ENCODE data around the gene P2RX3.
A peak's percentile ranks its signal among the peaks of the same experiment; 100 is the strongest.
"Not testable (repeated sequence)": the region's sequence is repeated elsewhere in the genome, so short reads cannot be mapped to it uniquely, and the experiment has no call there.

Gene P2RX3

DNA sequence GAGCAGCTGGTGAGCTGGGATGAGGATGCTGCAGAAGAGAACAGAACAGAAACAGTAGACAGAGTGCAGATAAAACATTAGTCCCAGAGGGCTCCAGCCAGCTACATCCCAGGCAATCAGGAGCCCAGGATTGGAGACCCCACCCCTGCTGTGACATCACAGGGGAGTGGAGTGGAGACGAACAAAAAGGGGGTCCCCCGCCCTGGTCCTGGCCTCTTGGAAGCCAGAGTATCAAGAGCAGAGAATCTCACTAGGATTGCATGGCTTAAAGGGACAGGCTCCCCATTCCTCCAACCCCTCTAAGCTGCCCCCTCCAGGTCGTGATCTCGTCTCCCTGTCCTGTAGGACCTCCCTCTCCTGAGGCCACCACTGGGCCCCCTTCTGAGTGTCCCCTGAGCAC is at the start of gene P2RX3:
Gene P2RX3, plus strand, starts transcription at position 211 of the 400 bp plus-strand sequence. CDS start 199 bp downstream, outside the sequence.
- no peaks in the 10 kb centered on the region for H3K9me3 Mint-ChIP-seq
- H3K27me3 Mint-ChIP-seq, result no peaks in the 10 kb centered on the region
- H3K27ac Mint-ChIP-seq (ENCODE audit: low read depth), result peak within 1 kb of the TSS; percentile 56
- peaks cover 14% of the 10 kb centered on the region for H3K36me3 Mint-ChIP-seq (ENCODE audit: insufficient read depth)
- no peak within 1 kb of the TSS for H3K4me3 Mint-ChIP-seq
- ATAC-seq (replicated peaks; ENCODE audit: extremely low read depth, poor library complexity, severe bottlenecking) (no peak), DNase-seq (ENCODE audit: low spot score in 2 of 2) (no peak)
- peaks cover 26% of the 10 kb centered on the region for H3K4me1 Mint-ChIP-seq

DNA sequence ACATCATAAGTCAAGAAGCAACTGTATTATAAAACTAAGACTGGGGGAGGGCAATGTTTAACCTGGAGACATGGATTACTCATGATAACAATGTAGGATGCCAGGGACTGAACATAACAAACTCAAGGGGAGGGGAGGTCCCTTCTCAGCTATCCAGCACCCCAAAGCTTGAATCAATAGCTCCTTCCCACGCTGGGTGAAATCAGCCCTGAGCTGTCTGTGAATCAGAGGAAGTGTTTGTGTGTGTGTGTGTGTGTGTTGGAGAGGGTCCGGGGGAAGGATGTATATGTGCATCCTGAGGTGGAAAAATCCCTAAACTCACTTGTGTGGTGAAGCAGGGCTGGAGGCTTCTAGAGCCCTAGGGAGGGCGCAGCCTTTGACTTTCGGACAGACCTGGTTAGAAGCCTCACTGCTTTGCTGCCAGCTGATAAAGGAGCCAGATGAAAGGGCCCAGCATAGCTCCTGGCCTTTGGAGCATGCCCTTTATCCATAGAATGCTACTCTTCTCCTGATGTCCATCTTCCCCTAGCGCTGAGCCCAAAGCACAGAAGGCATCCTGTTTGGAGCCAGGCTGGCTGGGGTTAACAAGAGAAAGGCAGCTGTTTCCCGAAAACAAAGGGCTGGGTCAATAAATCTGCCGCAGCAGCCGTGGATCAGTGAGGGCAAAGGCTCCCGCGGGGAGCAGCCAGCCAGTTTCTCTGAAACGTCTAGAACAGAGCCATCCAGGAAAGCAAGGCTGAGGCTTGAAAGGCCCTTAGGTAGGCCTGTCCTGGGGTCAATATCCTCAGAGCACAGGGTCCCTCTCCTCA is 49.2 kb upstream of the P2RX3 start:
- no peak for DNase-seq (ENCODE audit: low spot score in 2 of 2)
- no peak for ATAC-seq (replicated peaks; ENCODE audit: extremely low read depth, poor library complexity, severe bottlenecking)
- Mint-ChIP-seq H3K27ac (ENCODE audit: low read depth) (no peak overlapping the region), H3K27me3 (peaks cover 31% of the 10 kb centered on the region), H3K4me1 (no peaks in the 10 kb centered on the region), H3K36me3 (ENCODE audit: insufficient read depth) (no peaks in the 10 kb centered on the region), H3K4me3 (no peak overlapping the region), H3K9me3 (no peaks in the 10 kb centered on the region)

DNA sequence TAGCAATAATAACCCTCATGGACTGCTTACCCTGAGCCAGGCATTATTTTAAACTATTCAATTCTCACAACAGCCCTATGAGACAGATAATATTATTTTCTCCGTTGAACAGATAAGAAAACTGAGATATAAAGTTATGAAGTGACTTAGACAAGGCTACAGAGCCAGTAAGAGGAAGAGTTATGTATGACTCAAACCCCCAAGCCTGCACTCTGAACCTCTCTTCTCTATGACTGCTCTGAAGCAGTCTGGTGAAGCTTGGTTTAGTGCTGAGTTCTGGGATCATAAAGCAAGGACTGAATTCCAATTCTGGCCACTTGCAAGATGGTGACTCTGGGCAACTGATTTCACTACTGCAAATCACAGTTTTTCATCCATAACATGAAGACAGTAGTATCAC is 47.9 kb upstream of the P2RX3 start:
- DNase-seq (ENCODE audit: low spot score in 2 of 2) (no peak), ATAC-seq (replicated peaks; ENCODE audit: extremely low read depth, poor library complexity, severe bottlenecking) (no peak)
- no peak overlapping the region for H3K4me3 Mint-ChIP-seq
- H3K9me3 Mint-ChIP-seq, result no peaks in the 10 kb centered on the region
- H3K27me3 Mint-ChIP-seq, result peaks cover 31% of the 10 kb centered on the region
- H3K27ac Mint-ChIP-seq (ENCODE audit: low read depth), result no peak overlapping the region
- peaks cover 1% of the 10 kb centered on the region for H3K36me3 Mint-ChIP-seq (ENCODE audit: insufficient read depth)
- no peaks in the 10 kb centered on the region for H3K4me1 Mint-ChIP-seq

DNA sequence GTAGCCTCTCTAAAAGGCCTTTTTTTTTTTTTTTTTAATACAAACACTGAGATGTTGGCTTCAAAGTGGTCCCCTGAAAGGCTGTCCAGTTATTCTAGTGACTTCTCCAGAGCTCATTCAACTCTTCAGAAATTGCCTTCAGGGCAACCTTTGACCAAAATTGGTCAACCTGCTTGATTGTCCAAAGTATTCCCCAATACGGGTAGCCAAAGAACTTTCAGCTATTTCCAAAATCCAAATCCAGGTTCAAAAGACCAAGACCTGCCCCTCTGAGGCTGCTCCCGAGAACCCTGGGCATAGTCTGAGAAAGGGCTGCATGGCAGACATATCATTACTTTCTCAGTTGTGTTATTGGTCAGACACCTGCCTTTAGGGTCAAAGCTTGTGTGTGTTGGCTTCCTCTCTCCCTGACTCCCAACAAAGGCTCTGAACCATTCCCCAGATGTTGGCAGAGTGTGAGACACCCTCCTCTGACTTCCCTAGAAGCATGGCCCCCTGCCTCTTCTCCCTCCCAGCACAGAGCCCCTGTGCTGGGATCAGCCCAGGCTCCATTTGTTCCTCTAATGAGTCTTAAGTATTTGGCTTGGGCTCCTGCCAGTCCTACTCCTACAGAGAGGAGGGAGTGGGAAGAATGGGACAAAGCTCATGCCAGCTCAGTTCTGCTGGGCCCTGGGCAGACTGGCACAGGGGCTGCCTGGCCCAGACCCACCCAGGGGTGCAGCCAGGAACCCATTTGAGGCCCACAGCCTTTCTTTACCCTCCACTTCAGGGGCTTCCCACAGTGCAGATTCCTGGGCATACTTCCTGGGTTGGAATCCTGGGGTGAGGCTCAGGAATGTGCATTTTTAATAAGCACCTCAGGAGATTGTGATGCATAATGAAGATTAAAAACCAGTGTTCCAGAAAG is 43.7 kb upstream of the P2RX3 start:
- H3K36me3 Mint-ChIP-seq (ENCODE audit: insufficient read depth), result peaks cover 1% of the 10 kb centered on the region
- H3K4me1 Mint-ChIP-seq, result no peaks in the 10 kb centered on the region
- DNase-seq (ENCODE audit: low spot score in 2 of 2) (no peak), ATAC-seq (replicated peaks; ENCODE audit: extremely low read depth, poor library complexity, severe bottlenecking) (no peak)
- H3K27me3 Mint-ChIP-seq, result peaks cover 21% of the 10 kb centered on the region
- no peaks in the 10 kb centered on the region for H3K9me3 Mint-ChIP-seq
- H3K27ac Mint-ChIP-seq (ENCODE audit: low read depth), result no peak overlapping the region
- no peak overlapping the region for H3K4me3 Mint-ChIP-seq

DNA sequence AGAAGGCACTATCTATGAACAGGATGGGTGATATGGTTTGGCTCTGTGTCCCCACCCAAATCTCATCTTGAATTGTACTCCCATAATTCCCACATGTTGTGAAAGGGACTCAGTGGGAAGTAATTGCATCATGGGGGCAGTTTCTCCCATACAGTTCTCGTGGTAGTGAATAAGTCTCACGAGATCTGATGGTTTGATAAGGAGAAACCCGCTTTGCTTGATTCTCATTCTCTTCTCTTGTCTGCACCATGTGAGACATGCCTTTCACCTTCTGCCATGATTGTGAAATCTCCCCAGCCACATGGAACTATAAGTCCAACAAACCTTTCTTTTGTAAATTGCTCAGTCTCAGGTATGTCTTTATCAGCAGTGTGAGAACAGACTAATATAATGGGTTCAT is 41.9 kb upstream of the P2RX3 start:
- H3K9me3 Mint-ChIP-seq; H3K4me3 Mint-ChIP-seq; ATAC-seq (replicated peaks; ENCODE audit: extremely low read depth, poor library complexity, severe bottlenecking); H3K4me1 Mint-ChIP-seq; DNase-seq (ENCODE audit: low spot score in 2 of 2); H3K27ac Mint-ChIP-seq (ENCODE audit: low read depth); H3K27me3 Mint-ChIP-seq; H3K36me3 Mint-ChIP-seq (ENCODE audit: insufficient read depth): not testable (repeated sequence)

DNA sequence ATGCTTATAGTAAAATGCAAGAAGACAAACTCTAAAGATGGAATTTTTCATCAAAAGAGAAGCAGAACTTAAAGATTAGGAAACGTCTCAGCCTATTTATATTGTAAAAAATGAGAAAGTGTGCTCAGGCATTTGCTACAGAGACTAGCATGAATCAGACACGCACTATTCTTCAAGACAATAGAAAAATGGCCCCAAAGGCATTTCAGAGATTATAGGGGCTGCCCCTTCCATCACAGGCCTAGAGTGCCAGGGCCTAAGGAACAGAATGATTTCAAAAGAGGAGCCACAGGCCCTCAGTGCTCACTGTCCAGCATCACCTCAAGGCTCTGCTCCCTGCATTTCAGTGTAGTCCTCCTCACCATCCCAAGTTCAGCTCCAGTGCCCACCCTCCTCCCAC is 40.9 kb upstream of the P2RX3 start:
- no peaks in the 10 kb centered on the region for H3K9me3 Mint-ChIP-seq

DNA sequence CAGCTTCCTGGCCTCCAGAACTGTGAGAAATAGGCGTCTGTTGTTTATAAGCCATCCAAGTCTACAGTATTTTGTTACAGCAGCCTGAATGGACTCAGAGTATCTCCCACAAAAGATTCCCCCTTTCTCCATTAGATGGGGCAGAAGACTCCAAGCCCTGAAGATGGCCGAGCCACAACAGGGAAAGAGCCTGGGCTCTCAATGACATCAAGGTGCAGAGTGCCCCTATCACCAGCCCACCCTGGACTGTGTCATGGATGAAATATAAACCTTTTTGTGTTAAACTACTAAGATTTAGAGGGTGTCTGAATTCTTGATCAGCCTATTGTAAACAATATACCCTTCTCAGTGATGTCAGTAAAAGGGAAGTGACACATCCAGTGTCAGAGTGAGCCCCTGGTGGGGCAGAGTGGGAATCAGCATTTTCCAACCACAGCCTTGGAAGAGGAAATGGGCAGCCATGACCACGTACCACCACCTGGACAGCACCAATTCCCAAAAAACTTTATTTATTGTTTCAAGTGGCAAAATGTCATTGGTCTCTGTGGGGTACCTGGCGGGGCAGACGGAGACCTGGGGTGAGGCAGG is 38.9 kb upstream of the P2RX3 start:
- no peak overlapping the region for H3K4me3 Mint-ChIP-seq
- ATAC-seq (replicated peaks; ENCODE audit: extremely low read depth, poor library complexity, severe bottlenecking), result no peak
- no peaks in the 10 kb centered on the region for H3K4me1 Mint-ChIP-seq
- no peak for DNase-seq (ENCODE audit: low spot score in 2 of 2)
- no peaks in the 10 kb centered on the region for H3K27me3 Mint-ChIP-seq
- no peak overlapping the region for H3K27ac Mint-ChIP-seq (ENCODE audit: low read depth)
- H3K36me3 Mint-ChIP-seq (ENCODE audit: insufficient read depth), result peaks cover 1% of the 10 kb centered on the region
- no peaks in the 10 kb centered on the region for H3K9me3 Mint-ChIP-seq

More for the DNA sequence above, 40.9 kb upstream of the P2RX3 start:
- no peak for DNase-seq (ENCODE audit: low spot score in 2 of 2)
- peaks cover 1% of the 10 kb centered on the region for H3K36me3 Mint-ChIP-seq (ENCODE audit: insufficient read depth)
- no peaks in the 10 kb centered on the region for H3K4me1 Mint-ChIP-seq
- no peaks in the 10 kb centered on the region for H3K27me3 Mint-ChIP-seq
- H3K27ac Mint-ChIP-seq (ENCODE audit: low read depth), result no peak overlapping the region
- no peak overlapping the region for H3K4me3 Mint-ChIP-seq
- ATAC-seq (replicated peaks; ENCODE audit: extremely low read depth, poor library complexity, severe bottlenecking), result no peak

DNA sequence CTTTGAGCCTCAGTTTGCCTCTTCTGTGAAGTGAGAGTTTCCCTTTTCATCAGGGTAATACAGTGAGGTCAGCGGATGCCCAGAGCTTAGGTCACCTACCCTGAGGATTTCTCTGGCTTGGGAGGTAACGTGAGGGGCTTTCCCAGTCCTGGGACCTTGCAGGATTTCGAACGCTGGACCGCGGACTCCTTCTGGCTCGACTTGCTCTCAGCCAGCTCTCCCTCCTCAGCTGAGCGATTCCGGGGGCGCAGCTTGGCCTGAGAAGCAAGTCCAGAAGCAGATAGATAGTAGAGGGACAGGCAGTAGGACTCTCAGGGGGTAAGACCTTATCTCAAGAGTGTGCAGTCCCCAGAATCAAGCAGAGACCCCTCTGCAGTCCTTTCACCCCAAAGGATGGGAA is 37.4 kb upstream of the P2RX3 start:
- no peak for DNase-seq (ENCODE audit: low spot score in 2 of 2)
- Mint-ChIP-seq H3K36me3 (ENCODE audit: insufficient read depth) (no peaks in the 10 kb centered on the region), H3K4me3 (no peak overlapping the region), H3K9me3 (no peaks in the 10 kb centered on the region), H3K27ac (ENCODE audit: low read depth) (no peak overlapping the region), H3K4me1 (no peaks in the 10 kb centered on the region), H3K27me3 (no peaks in the 10 kb centered on the region)
- ATAC-seq (replicated peaks; ENCODE audit: extremely low read depth, poor library complexity, severe bottlenecking), result no peak

DNA sequence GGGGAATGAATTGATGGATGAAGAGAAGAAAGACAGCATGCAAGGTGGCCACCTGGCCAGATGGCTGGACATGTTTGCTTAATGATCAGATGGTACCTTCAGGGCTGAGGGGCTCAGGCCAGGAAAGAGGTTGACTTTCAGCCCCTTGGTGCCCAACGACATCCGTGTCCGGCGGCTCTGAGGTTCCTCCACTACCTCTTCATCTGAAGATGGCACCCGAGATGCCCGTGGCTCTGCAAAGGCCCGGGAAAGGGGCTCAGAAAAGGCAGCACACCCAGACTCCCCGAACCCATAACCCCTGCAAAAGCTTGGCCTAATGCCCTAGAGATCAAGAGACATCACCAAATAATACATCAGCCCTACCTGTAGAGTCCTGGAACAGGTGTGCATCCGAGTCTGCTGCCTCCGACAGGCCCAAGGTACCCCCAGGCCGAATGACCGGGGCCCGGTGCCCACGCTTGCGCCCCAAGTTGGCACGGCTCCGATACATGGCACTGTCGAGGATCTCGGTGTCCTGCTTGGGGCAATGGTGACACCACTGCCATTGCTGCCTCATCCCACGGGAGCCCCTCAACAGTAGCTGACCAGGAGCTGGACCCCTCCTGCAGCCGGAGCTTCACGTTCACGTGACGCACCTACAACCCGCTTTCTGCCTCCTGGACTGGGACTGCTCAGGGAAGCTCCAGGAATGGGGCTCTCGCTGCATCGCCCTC is 36.3 kb upstream of the P2RX3 start:
- Mint-ChIP-seq H3K4me3 (no peak overlapping the region), H3K9me3 (no peaks in the 10 kb centered on the region), H3K4me1 (no peaks in the 10 kb centered on the region), H3K36me3 (ENCODE audit: insufficient read depth) (no peaks in the 10 kb centered on the region), H3K27me3 (no peaks in the 10 kb centered on the region), H3K27ac (ENCODE audit: low read depth) (no peak overlapping the region)
- no peak for DNase-seq (ENCODE audit: low spot score in 2 of 2)
- ATAC-seq (replicated peaks; ENCODE audit: extremely low read depth, poor library complexity, severe bottlenecking), result no peak

DNA sequence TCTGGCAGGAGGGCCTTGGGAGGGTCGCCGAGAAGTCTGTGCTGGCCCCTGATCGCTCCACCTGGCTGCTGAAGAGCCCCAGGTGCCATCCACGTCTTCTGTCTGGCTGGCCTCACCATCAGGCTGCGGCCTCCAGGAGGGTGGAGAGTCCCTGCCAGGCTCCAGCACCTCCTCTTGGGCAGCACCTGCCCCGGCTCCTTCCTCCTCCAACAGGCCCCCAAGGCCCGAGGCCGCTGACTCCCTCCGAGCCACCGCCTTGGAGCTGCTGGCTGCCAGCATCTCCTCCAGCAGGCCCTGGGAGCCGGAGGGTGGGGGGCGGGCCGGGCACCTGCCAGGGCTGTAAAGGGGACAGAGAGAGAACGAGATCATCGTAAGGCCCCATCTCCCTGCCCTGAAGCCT is 35.7 kb upstream of the P2RX3 start:
- H3K36me3 Mint-ChIP-seq (ENCODE audit: insufficient read depth), result peaks cover 1% of the 10 kb centered on the region
- H3K27me3 Mint-ChIP-seq, result no peaks in the 10 kb centered on the region
- DNase-seq (ENCODE audit: low spot score in 2 of 2) (no peak), ATAC-seq (replicated peaks; ENCODE audit: extremely low read depth, poor library complexity, severe bottlenecking) (no peak)
- no peaks in the 10 kb centered on the region for H3K9me3 Mint-ChIP-seq
- no peak overlapping the region for H3K4me3 Mint-ChIP-seq
- H3K4me1 Mint-ChIP-seq, result peaks cover 5% of the 10 kb centered on the region
- H3K27ac Mint-ChIP-seq (ENCODE audit: low read depth), result no peak overlapping the region

DNA sequence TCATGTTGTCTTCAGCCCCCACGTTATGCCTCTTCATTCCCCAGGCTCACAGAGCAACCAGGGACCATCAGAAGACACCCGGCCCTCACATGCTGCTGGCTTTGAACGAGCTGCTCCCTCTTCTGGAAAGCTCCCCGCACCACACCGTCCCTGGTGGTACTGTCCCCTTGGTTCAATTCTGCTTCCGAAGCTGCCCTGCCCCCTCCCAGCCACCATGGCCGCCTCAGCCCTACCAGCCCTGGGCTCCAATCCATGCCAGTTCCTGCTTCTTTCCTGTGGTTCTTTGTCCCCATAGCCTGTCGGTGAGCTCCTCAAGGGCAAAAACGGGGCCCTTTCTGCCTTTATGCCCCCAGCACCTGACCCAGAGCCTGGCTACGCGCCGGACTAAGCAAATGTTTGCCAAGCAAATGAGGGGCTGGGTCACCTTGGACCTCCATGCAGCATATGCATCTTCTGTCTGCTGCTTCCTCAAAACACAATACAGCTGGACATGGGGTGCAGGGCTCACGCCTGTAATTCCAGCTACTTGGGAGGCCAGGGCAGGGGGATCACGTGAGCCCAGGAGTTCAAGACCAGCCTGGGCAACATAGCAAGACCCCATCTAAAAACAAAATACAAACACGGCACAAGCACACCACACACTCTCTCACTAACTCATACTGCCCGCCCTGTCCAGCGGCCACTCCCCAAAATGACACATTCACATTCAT is 34.7 kb upstream of the P2RX3 start:
- DNase-seq (ENCODE audit: low spot score in 2 of 2) (no peak), ATAC-seq (replicated peaks; ENCODE audit: extremely low read depth, poor library complexity, severe bottlenecking) (no peak)
- Mint-ChIP-seq H3K27ac (ENCODE audit: low read depth) (no peak overlapping the region), H3K4me1 (peaks cover 6% of the 10 kb centered on the region), H3K27me3 (no peaks in the 10 kb centered on the region), H3K36me3 (ENCODE audit: insufficient read depth) (peaks cover 1% of the 10 kb centered on the region), H3K4me3 (no peak overlapping the region), H3K9me3 (no peaks in the 10 kb centered on the region)

All from central memory CD8-positive, alpha-beta T cell (primary cell).